ENCODE results near the gene CPAMD8. TPM values are rescaled to one million over a fixed set of nuclear protein-coding genes. Genes with fewer than 3 reads are reported as not detected.

The CPAMD8 gene
- total RNA-seq, 1 donor, result 0.36 TPM

- Histone ChIP-seq H3K27me3 (ENCODE audit: insufficient read depth, low read length) (no peaks in the 10 kb centered on the region), H3K9me3 (ENCODE audit: low read depth, low read length) (no peaks in the 10 kb centered on the region), H3K36me3 (ENCODE audit: insufficient read depth, low read length) (peaks cover 34% of the 10 kb centered on the region), H2AFZ (ENCODE audit: low read length) (no peak overlapping the region), H3K4me2 (ENCODE audit: insufficient read depth, low read length) (no peak overlapping the region), H3K27ac (ENCODE audit: low read depth, low read length) (no peak overlapping the region), H4K20me1 (ENCODE audit: insufficient read depth, low read length) (peaks cover 4% of the 10 kb centered on the region), H3K4me3 (ENCODE audit: insufficient read depth, low read length) (no peak overlapping the region), H3K4me1 (ENCODE audit: insufficient read depth, low read length) (no peaks in the 10 kb centered on the region), H3K79me2 (ENCODE audit: insufficient read depth, low read length) (no peaks in the 10 kb centered on the region)
- TF ChIP-seq CTCF (IDR thresholded peaks at IDR 0.05; ENCODE audit: extremely low read depth, low read depth, low read length), result no peak
- peak; percentile 39 for DNase-seq (ENCODE audit: insufficient read length, low spot score, missing footprints)
Measured at GRCh38 chr19:16860118-16860517, 166.5 kb downstream of the CPAMD8 start.

DNA sequence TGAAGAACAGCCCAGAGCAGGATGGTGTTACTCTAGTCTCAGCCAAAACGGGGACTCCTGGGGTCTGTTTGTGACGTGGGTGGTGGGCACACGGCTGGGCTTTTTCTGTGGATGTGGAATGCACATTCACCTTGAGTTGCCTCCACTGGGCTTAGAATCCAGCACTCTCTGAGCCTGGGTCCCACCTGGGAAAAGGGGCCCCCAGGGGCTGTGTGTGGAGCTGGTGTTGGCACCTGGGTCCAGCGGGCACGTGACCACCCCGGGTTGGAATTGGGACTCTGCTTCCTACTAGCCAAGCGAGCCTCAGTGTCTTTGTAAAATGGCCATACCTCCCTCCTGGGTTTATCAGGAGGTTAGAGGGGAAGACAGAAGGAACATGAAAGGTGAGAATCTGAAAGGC is 167.0 kb downstream of the CPAMD8 start:
- H3K4me2 ChIP-seq (ENCODE audit: insufficient read depth, low read length), result no peak overlapping the region
- no peaks in the 10 kb centered on the region for H3K9me3 ChIP-seq (ENCODE audit: low read depth, low read length)
- no peak overlapping the region for H3K4me3 ChIP-seq (ENCODE audit: insufficient read depth, low read length)
- DNase-seq (ENCODE audit: insufficient read length, low spot score, missing footprints), result peak; percentile 56
- peaks cover 4% of the 10 kb centered on the region for H4K20me1 ChIP-seq (ENCODE audit: insufficient read depth, low read length)
- H3K27ac ChIP-seq (ENCODE audit: low read depth, low read length), result no peak overlapping the region
- H3K79me2 ChIP-seq (ENCODE audit: insufficient read depth, low read length), result no peaks in the 10 kb centered on the region
- no peak overlapping the region for H2AFZ ChIP-seq (ENCODE audit: low read length)
- no peak for TF ChIP-seq CTCF (IDR thresholded peaks at IDR 0.05; ENCODE audit: extremely low read depth, low read depth, low read length)
- H3K4me1 ChIP-seq (ENCODE audit: insufficient read depth, low read length), result no peaks in the 10 kb centered on the region
- no peaks in the 10 kb centered on the region for H3K27me3 ChIP-seq (ENCODE audit: insufficient read depth, low read length)
- peaks cover 38% of the 10 kb centered on the region for H3K36me3 ChIP-seq (ENCODE audit: insufficient read depth, low read length)

DNA sequence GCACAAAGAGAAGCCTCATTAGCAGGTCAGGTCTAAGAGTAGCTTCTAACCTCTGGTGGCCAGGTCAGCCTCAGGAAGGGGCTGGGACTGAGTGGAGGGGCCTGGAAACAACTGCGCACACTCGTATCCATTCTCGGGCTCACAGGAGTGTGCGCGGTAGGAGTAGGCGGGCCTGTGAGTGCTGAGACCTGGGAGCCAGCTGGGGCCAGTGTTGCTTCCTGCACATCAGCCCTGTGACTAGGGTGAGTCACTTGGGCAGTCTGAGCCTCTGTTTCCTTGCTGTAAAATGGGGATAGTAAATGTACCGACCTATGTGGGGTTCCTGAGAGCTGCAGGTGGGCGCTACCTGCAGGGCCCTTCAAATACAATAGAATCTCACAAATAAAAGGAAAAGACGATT is 170.5 kb downstream of the CPAMD8 start:
- no peaks in the 10 kb centered on the region for H3K4me1 ChIP-seq (ENCODE audit: insufficient read depth, low read length)
- H3K9me3 ChIP-seq (ENCODE audit: low read depth, low read length), result no peaks in the 10 kb centered on the region
- no peak overlapping the region for H3K27ac ChIP-seq (ENCODE audit: low read depth, low read length)
- H3K79me2 ChIP-seq (ENCODE audit: insufficient read depth, low read length), result no peaks in the 10 kb centered on the region
- no peak overlapping the region for H3K4me3 ChIP-seq (ENCODE audit: insufficient read depth, low read length)
- DNase-seq (ENCODE audit: insufficient read length, low spot score, missing footprints), result no peak
- H4K20me1 ChIP-seq (ENCODE audit: insufficient read depth, low read length), result peaks cover 18% of the 10 kb centered on the region
- H2AFZ ChIP-seq (ENCODE audit: low read length), result no peak overlapping the region
- no peak overlapping the region for H3K4me2 ChIP-seq (ENCODE audit: insufficient read depth, low read length)
- H3K36me3 ChIP-seq (ENCODE audit: insufficient read depth, low read length), result peaks cover 52% of the 10 kb centered on the region
- TF ChIP-seq CTCF (IDR thresholded peaks at IDR 0.05; ENCODE audit: extremely low read depth, low read depth, low read length), result no peak
- no peaks in the 10 kb centered on the region for H3K27me3 ChIP-seq (ENCODE audit: insufficient read depth, low read length)

- no peak for DNase-seq (ENCODE audit: insufficient read length, low spot score, missing footprints)
- Histone ChIP-seq H3K4me3 (ENCODE audit: insufficient read depth, low read length) (no peak overlapping the region), H4K20me1 (ENCODE audit: insufficient read depth, low read length) (peaks cover 32% of the 10 kb centered on the region), H2AFZ (ENCODE audit: low read length) (no peak overlapping the region), H3K27me3 (ENCODE audit: insufficient read depth, low read length) (no peaks in the 10 kb centered on the region), H3K9me3 (ENCODE audit: low read depth, low read length) (no peaks in the 10 kb centered on the region), H3K4me1 (ENCODE audit: insufficient read depth, low read length) (peaks cover 19% of the 10 kb centered on the region), H3K4me2 (ENCODE audit: insufficient read depth, low read length) (no peak overlapping the region), H3K79me2 (ENCODE audit: insufficient read depth, low read length) (no peaks in the 10 kb centered on the region), H3K27ac (ENCODE audit: low read depth, low read length) (no peak overlapping the region), H3K36me3 (ENCODE audit: insufficient read depth, low read length) (peaks cover 57% of the 10 kb centered on the region)
- TF ChIP-seq CTCF (IDR thresholded peaks at IDR 0.05; ENCODE audit: extremely low read depth, low read depth, low read length), result no peak
Measured at GRCh38 chr19:16853066-16853465, 173.5 kb downstream of the CPAMD8 start.
